ENCODE data around the gene TUBB6.

- TF ChIP-seq, protein P1, sequence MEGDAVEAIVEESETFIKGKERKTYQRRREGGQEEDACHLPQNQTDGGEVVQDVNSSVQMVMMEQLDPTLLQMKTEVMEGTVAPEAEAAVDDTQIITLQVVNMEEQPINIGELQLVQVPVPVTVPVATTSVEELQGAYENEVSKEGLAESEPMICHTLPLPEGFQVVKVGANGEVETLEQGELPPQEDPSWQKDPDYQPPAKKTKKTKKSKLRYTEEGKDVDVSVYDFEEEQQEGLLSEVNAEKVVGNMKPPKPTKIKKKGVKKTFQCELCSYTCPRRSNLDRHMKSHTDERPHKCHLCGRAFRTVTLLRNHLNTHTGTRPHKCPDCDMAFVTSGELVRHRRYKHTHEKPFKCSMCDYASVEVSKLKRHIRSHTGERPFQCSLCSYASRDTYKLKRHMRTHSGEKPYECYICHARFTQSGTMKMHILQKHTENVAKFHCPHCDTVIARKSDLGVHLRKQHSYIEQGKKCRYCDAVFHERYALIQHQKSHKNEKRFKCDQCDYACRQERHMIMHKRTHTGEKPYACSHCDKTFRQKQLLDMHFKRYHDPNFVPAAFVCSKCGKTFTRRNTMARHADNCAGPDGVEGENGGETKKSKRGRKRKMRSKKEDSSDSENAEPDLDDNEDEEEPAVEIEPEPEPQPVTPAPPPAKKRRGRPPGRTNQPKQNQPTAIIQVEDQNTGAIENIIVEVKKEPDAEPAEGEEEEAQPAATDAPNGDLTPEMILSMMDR (conservative IDR thresholded peaks at IDR 0.05), result no peak
- TF ChIP-seq EZH2 (IDR thresholded peaks at IDR 0.05; ENCODE audit: low read depth), result no peak
Observed at GRCh38 chr18:12262748-12263147, 45.3 kb upstream of the TUBB6 start.
